GM12878 (cell line): Measurements from ENCODE around the gene CNNM1. TPM values are rescaled to one million over a fixed set of nuclear protein-coding genes. Genes with fewer than 3 reads are reported as not detected.

Experiments
- ATAC-seq: fragments of 200-7000 bp; cut with Tn5 transposase; 3 replicates; pipeline ENCODE4 v1.9.1; 2020; ENCODE audit warnings: mild to moderate bottlenecking, moderate library complexity
- BruUV-seq: library from RNA; stranded (reverse); fragments of 400-500 nt; replicated peaks from 2 replicates; lab custom pipeline; 2021; lab: Mats Ljungman, UMichigan
- CTCF ChIA-PET: fragments of 300-600 bp; sonication (Branson Sonifier 250); formaldehyde crosslinking; extraction: SDS; loops from one replicate; lab custom pipeline; 2021; ENCODE audit warnings: inconsistent platforms; lab: Yijun Ruan, JAX
- POLR2A ChIA-PET: fragments of 350-600 bp; formaldehyde crosslinking; extraction: SDS; loops from one replicate; lab custom pipeline; 2021; ENCODE audit warnings: inconsistent platforms; lab: Charles Lee
- RAD21 ChIA-PET: fragments of 300-600 bp; sonication (Branson Sonifier 250); formaldehyde crosslinking; loops from one replicate; lab custom pipeline; 2023; ENCODE audit warnings: antibody characterized with exemption; ENCODE audit not compliant: unreplicated experiment; lab: Charles Lee
- SMC1A ChIA-PET: fragments of 300-600 bp; sonication (Branson Sonifier 250); formaldehyde crosslinking; loops from one replicate; lab custom pipeline; 2023; ENCODE audit not compliant: unreplicated experiment, uncharacterized antibody; lab: Charles Lee
- DNase-seq: peaks from one replicate; pipeline ENCODE4 v3.0.0-alpha.2; 2011; ENCODE audit warnings: low read depth, low spot score
- FAIRE-seq: peaks from 3 replicates; lab custom pipeline; 2011; peaks lifted over from hg19 to GRCh38; lab: Jason Lieb, UNC
- H2AFZ ChIP-seq: 2 replicates; pipeline ENCODE4 v1.6.0; 2011; ENCODE audit warnings: low read depth, low read length, control low read depth; ENCODE audit not compliant: control insufficient read depth
- H3K27ac ChIP-seq: 2 replicates; pipeline ENCODE4 v1.5.1; 2011; ENCODE audit warnings: control low read depth; ENCODE audit not compliant: control insufficient read depth, insufficient read depth
- H3K27me3 ChIP-seq, 2 experiments: replicated peaks in 1 of 2; 2 replicates each; pipeline versions ENCODE4 v1.6.0 to v1.6.1; 2011; ENCODE audit warnings: low read length in 1 of 2; ENCODE audit not compliant: control insufficient read depth in 2 of 2, insufficient read depth in 2 of 2
- H3K36me3 ChIP-seq, 2 experiments: 2 replicates each; pipeline ENCODE4 v1.5.1; 2011; ENCODE audit warnings: low read length in 1 of 2; ENCODE audit not compliant: control insufficient read depth in 2 of 2, insufficient read depth in 2 of 2
- H3K4me1 ChIP-seq: 2 replicates; pipeline ENCODE4 v1.6.1; 2011; ENCODE audit warnings: mild to moderate bottlenecking, low read length, moderate library complexity, mixed read lengths; ENCODE audit not compliant: control insufficient read depth, insufficient read depth
- H3K4me2 ChIP-seq: 2 replicates; pipeline ENCODE4 v1.6.0; 2011; ENCODE audit warnings: control low read depth; ENCODE audit not compliant: control insufficient read depth, insufficient read depth
- H3K4me3 ChIP-seq: fragments of 200-600 bp; sonication (generic); 2 replicates; pipeline ENCODE4 v1.5.1; 2016
- H3K79me2 ChIP-seq: 2 replicates; pipeline ENCODE4 v1.6.0; 2011; ENCODE audit warnings: low read length; ENCODE audit not compliant: control insufficient read depth, insufficient read depth
- H3K9ac ChIP-seq: 2 replicates; pipeline ENCODE4 v1.8.0; 2011; ENCODE audit warnings: low read length, control low read depth, mixed read lengths; ENCODE audit not compliant: control insufficient read depth, insufficient read depth
- H3K9me3 ChIP-seq: replicated peaks from 3 replicates; pipeline ENCODE4 v1.5.1; 2011; ENCODE audit warnings: mild to moderate bottlenecking, low read length; ENCODE audit not compliant: control insufficient read depth, insufficient read depth
- H4K20me1 ChIP-seq: 2 replicates; pipeline ENCODE4 v1.6.0; 2011; ENCODE audit not compliant: control insufficient read depth, insufficient read depth
- GABPA ChIP-seq: IDR thresholded peaks from 2 replicates; pipeline ENCODE4 v1.6.1; 2014; ENCODE audit warnings: antibody characterized with exemption, low read depth, mild to moderate bottlenecking, inconsistent platforms
- HCFC1 ChIP-seq: fragments of 150-350 bp; IDR thresholded peaks from 2 replicates; pipeline ENCODE4 v1.6.1; 2014; ENCODE audit warnings: low read length
- KDM1A ChIP-seq: fragments of 200-600 bp; sonication (generic); IDR thresholded peaks from 2 replicates; pipeline ENCODE4 v1.6.1; 2016; ENCODE audit warnings: borderline replicate concordance
- KLF5 ChIP-seq: fragments of 450-650 bp; IDR thresholded peaks from 2 replicates; pipeline ENCODE4 v1.6.1; 2014; ENCODE audit warnings: mild to moderate bottlenecking; ENCODE audit not compliant: partially characterized antibody
- MYB ChIP-seq: fragments of 150-350 bp; IDR thresholded peaks from 2 replicates; pipeline ENCODE4 v1.6.1; 2014; ENCODE audit warnings: mild to moderate bottlenecking, low read depth, low read length, borderline replicate concordance
- POLR2A ChIP-seq: IDR thresholded peaks from 2 replicates; pipeline ENCODE4 v1.6.1; 2011; ENCODE audit warnings: low read depth, mild to moderate bottlenecking, low read length
- RFX5 ChIP-seq: IDR thresholded peaks from 2 replicates; pipeline ENCODE4 v1.6.1; 2011; ENCODE audit warnings: low read depth, low read length, improper control_type of control experiment
- SKIL ChIP-seq: fragments of 450-650 bp; IDR thresholded peaks from 2 replicates; pipeline ENCODE4 v1.6.1; 2017; ENCODE audit warnings: mild to moderate bottlenecking, low read depth, inconsistent platforms; ENCODE audit not compliant: poor library complexity, severe bottlenecking
- SMARCA5 ChIP-seq: fragments of 450-650 bp; IDR thresholded peaks from 2 replicates; pipeline ENCODE4 v1.6.1; 2017; ENCODE audit warnings: mild to moderate bottlenecking
- SP1 ChIP-seq: IDR thresholded peaks from one replicate; pipeline ENCODE4 v1.6.1; 2011; ENCODE audit warnings: low read depth, low read length
- TARDBP ChIP-seq: IDR thresholded peaks from 2 replicates; pipeline ENCODE4 v1.6.1; 2016; ENCODE audit warnings: borderline replicate concordance
- ZNF274 ChIP-seq: IDR thresholded peaks from one replicate; pipeline ENCODE4 v1.8.0; 2011; ENCODE audit not compliant: insufficient read length, insufficient read depth
- ZSCAN29 ChIP-seq: fragments of 450-650 bp; IDR thresholded peaks from 2 replicates; pipeline ENCODE4 v1.6.1; 2017; ENCODE audit warnings: mild to moderate bottlenecking, moderate library complexity
- WGBS: methylation state at CpG from one replicate; pipeline ENCODE4 v1.1.6; 2016; ENCODE audit warnings: low lambda C conversion rate; ENCODE audit not compliant: insufficient replicate concordance, insufficient coverage; ENCODE audit errors: missing lambda C conversion rate; 5-methylcytosine and 5-hydroxymethylcytosine counted together
- in situ Hi-C: fragments of 300-500 bp; cut with MboI; formaldehyde crosslinking; loops from 9 replicates; pipeline ENCODE4 v1.14.3; 2018; ENCODE audit warnings: mixed read lengths
- intact Hi-C: fragments of 100-400 bp; cut with micrococcal nuclease; formaldehyde crosslinking; loops from one replicate; pipeline ENCODE4 v1.14.2; 2022; ENCODE audit not compliant: unreplicated experiment
- polyA plus RNA-seq, 11 experiments: library from polyadenylated mRNA; depleted of rRNA in 4 of 11; unstranded in 6 of 11; stranded (reverse) in 5 of 11; fragments of >200 nt; fragmentation: Nextera tagmentation in 4 of 11; fragmentation: Illumina TruSeq in 1 of 11; extraction: Ambion mirVana in 4 of 11; extraction: Trizol in 1 of 11; gene quantifications; 1 replicate in 1 of 11; 2 replicates in 10 of 11; pipeline versions ENCODE4 v1.2.1 to v1.2.3, GENCODE V29; 2011 to 2016; ENCODE audit warnings: inconsistent platforms in 2 of 11, missing spikeins in 2 of 11, low read depth in 1 of 11
- total RNA-seq, 4 experiments: library from RNA; depleted of rRNA in 3 of 4; stranded (reverse); fragments of >200 nt in 3 of 4; fragmentation: Illumina TruSeq in 1 of 4; extraction: Trizol in 1 of 4; gene quantifications; 2 replicates each; pipeline versions ENCODE4 v1.2.1 to v1.2.3, GENCODE V29; 2013 to 2021
- TF ChIP-seq, protein P1 (sequence below): fragments of 450-650 bp; IDR thresholded peaks from 2 replicates; pipeline ENCODE4 v1.6.1; 2016; ENCODE audit warnings: mild to moderate bottlenecking, moderate library complexity, borderline replicate concordance

CNNM1 gene
- total and polyA plus RNA-seq, 10 of the 15 experiments (the other 5 are each of a cell fraction or from before 2014, with no cell fraction given), result 0.01 TPM; not detected in 9

GRCh38 chr10:99443500-99443899, 114.3 kb downstream of the CNNM1 start:
- Histone ChIP-seq H4K20me1 (no peaks in the 10 kb centered on the region), H3K4me2 (no peak overlapping the region), H3K27ac (no peak overlapping the region), H3K4me3 (no peak overlapping the region), H2AFZ (no peak overlapping the region), H3K36me3 (no peaks in the 10 kb centered on the region), H3K4me1 (no peaks in the 10 kb centered on the region), H3K27me3 (no peaks in the 10 kb centered on the region), H3K9ac (no peak overlapping the region), H3K9me3 (no peaks in the 10 kb centered on the region), H3K79me2 (no peaks in the 10 kb centered on the region)
- ChIA-PET RAD21 (interaction anchor here (1.2 kb wide), 1 partner anchor 9 kb away, joined by 3 read pairs; no protein-coding TSS in a partner anchor), SMC1A (no interaction called here), POLR2A (no interaction called here), CTCF (interaction anchor here (1.3 kb wide), 1 partner anchor 169 kb away, joined by 3 read pairs; no protein-coding TSS in a partner anchor)
- intact Hi-C loops, result no loop called here
- 15% methylated on average over 3 of the region's 3 CpGs for WGBS
- no peak for DNase-seq
- no peak for FAIRE-seq
- ATAC-seq, result no peak
- in situ Hi-C loops, result no loop called here
- no peak for TF ChIP-seq ZSCAN29
- TF ChIP-seq KDM1A, result no peak
- TF ChIP-seq ZNF274, result no peak
- TF ChIP-seq KLF5, result no peak
- TF ChIP-seq MYB, result no peak
- TF ChIP-seq SKIL, result no peak
- TF ChIP-seq GABPA, result no peak
- TF ChIP-seq SP1, result no peak
- TF ChIP-seq SMARCA5, result no peak
- no peak for TF ChIP-seq HCFC1
- TF ChIP-seq, protein P1, sequence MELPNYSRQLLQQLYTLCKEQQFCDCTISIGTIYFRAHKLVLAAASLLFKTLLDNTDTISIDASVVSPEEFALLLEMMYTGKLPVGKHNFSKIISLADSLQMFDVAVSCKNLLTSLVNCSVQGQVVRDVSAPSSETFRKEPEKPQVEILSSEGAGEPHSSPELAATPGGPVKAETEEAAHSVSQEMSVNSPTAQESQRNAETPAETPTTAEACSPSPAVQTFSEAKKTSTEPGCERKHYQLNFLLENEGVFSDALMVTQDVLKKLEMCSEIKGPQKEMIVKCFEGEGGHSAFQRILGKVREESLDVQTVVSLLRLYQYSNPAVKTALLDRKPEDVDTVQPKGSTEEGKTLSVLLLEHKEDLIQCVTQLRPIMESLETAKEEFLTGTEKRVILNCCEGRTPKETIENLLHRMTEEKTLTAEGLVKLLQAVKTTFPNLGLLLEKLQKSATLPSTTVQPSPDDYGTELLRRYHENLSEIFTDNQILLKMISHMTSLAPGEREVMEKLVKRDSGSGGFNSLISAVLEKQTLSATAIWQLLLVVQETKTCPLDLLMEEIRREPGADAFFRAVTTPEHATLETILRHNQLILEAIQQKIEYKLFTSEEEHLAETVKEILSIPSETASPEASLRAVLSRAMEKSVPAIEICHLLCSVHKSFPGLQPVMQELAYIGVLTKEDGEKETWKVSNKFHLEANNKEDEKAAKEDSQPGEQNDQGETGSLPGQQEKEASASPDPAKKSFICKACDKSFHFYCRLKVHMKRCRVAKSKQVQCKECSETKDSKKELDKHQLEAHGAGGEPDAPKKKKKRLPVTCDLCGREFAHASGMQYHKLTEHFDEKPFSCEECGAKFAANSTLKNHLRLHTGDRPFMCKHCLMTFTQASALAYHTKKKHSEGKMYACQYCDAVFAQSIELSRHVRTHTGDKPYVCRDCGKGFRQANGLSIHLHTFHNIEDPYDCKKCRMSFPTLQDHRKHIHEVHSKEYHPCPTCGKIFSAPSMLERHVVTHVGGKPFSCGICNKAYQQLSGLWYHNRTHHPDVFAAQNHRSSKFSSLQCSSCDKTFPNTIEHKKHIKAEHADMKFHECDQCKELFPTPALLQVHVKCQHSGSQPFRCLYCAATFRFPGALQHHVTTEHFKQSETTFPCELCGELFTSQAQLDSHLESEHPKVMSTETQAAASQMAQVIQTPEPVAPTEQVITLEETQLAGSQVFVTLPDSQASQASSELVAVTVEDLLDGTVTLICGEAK, result no peak
- no peak for TF ChIP-seq POLR2A
- TF ChIP-seq TARDBP, result no peak
- no peak for TF ChIP-seq RFX5
- BruUV-seq, result no TSS peak
